Progenitor cell of endocrine pancreas (in vitro differentiated cells): ENCODE data around the gene HOXC11. TPM values are rescaled to one million over a fixed set of nuclear protein-coding genes. Genes with fewer than 3 reads are reported as not detected.

Experiments
- DNase-seq: peaks from one replicate; pipeline ENCODE4 v3.0.0; 2021; ENCODE audit warnings: low spot score; ENCODE audit not compliant: unreplicated experiment
- H3K27ac Mint-ChIP-seq: 2 replicates; pipeline ENCODE4 v1.8.0; 2021; ENCODE audit warnings: mild to moderate bottlenecking, moderate library complexity, mixed read lengths
- H3K27me3 Mint-ChIP-seq: 2 replicates; pipeline ENCODE4 v1.8.0; 2021; ENCODE audit warnings: mixed read lengths
- H3K36me3 Mint-ChIP-seq: 2 replicates; pipeline ENCODE4 v1.8.0; 2022; ENCODE audit warnings: mixed read lengths; ENCODE audit not compliant: insufficient read depth
- H3K4me1 Mint-ChIP-seq: 2 replicates; pipeline ENCODE4 v1.8.0; 2021; ENCODE audit warnings: low read depth, mixed read lengths
- H3K4me3 Mint-ChIP-seq: 2 replicates; pipeline ENCODE4 v1.8.0; 2021; ENCODE audit warnings: low read depth, mild to moderate bottlenecking, moderate library complexity, mixed read lengths
- H3K9me3 Mint-ChIP-seq: 2 replicates; pipeline ENCODE4 v1.8.0; 2021; ENCODE audit warnings: low read depth, mixed read lengths
- long read RNA-seq: library from polyadenylated mRNA; unstranded; transcript quantifications from one replicate; pipeline ENCODE4 v2.0.0, GENCODE V29; 2020
- total RNA-seq: library from RNA; stranded (reverse); gene quantifications from 2 replicates; pipeline ENCODE4 v1.2.1, GENCODE V29; 2021
- TF ChIP-seq, protein P1 (sequence below): fragments of 200-600 bp; sonication (generic); IDR thresholded peaks from one replicate; pipeline ENCODE4 v1.5.0; 2021; ENCODE audit warnings: antibody characterized with exemption, mild to moderate bottlenecking; ENCODE audit not compliant: unreplicated experiment

The HOXC11 gene
- total RNA-seq: not detected in 2 replicates
- long read RNA-seq: 0 reads

DNA sequence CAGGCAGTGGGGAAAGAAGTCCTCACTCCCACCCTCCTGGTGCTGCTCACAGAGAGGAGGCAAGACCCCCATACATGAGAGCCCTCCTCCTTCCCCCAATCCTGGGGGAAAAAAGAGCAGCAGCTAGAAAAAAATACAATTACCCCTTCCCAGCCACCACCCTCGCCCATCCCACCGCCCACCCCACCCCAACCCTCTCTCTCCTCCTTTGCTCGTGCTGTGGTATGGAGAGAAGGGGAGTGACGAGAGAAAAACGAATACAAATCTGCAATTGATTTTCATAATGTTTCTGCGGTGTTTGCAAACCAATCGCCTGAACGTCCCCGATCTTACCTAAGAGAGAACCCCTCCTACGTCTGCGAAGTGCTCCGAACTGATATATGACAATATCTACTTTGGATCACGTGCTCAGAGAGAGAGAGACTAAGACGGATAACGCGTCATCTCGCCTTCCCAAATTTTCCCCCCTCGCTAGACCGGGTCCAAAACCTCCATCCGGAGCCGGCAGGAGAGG, at the start of gene HOXC11:
Gene HOXC11 (plus strand): TSS at position 405 of the 514 bp plus-strand sequence. CDS start 116 bp downstream, outside the sequence.
- TF ChIP-seq, protein P1, sequence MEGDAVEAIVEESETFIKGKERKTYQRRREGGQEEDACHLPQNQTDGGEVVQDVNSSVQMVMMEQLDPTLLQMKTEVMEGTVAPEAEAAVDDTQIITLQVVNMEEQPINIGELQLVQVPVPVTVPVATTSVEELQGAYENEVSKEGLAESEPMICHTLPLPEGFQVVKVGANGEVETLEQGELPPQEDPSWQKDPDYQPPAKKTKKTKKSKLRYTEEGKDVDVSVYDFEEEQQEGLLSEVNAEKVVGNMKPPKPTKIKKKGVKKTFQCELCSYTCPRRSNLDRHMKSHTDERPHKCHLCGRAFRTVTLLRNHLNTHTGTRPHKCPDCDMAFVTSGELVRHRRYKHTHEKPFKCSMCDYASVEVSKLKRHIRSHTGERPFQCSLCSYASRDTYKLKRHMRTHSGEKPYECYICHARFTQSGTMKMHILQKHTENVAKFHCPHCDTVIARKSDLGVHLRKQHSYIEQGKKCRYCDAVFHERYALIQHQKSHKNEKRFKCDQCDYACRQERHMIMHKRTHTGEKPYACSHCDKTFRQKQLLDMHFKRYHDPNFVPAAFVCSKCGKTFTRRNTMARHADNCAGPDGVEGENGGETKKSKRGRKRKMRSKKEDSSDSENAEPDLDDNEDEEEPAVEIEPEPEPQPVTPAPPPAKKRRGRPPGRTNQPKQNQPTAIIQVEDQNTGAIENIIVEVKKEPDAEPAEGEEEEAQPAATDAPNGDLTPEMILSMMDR: no peak
- Mint-ChIP-seq H3K27ac (no peak within 1 kb of the TSS), H3K4me1 (no peaks in the 10 kb centered on the region), H3K27me3 (peaks cover 93% of the 10 kb centered on the region), H3K36me3 (no peaks in the 10 kb centered on the region), H3K9me3 (no peaks in the 10 kb centered on the region), H3K4me3 (no peak within 1 kb of the TSS)
- DNase-seq: no peak

DNA sequence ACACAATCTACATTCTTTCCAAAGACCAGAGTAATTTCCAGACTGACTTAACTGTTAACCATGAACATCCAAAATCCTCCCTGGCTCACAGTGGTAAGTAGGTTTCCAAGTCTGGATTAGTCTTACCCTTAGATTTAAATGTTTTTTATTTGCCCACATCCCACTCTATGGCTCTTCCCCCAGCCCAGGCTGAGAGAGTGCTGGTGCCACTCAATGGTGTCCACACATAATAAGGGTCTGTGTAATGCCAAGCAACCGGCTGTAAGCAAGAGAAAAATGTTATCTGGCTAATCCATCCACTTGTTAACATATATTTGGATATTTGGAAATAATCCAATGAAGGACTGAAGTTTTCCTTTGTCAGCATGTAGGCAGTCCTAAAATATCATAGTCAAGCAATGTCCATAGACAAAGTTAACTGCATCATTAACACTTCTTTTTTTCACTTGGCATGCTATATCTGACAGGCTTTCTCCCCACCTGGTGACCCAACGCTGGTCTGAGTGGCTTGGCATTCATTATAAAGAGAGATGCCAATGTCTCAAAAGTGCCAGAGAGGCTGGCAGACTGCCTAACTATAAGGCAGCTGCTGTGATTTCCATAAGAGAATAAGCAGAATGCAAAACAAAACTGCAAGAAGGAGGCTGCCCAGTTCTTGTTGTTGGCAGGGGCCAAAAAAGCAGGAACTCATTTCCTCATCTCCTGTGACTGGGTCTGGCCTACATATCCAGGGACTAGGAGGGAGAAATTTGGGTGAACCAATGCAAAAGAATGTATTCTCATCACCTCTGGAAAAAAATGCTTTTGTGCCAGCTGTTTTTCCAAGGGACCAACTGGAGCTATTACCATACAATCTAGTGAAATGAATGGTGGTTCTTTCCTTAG, 48.2 kb upstream of the HOXC11 start:
- TF ChIP-seq, protein P1: no peak
- Mint-ChIP-seq H3K9me3 (no peaks in the 10 kb centered on the region), H3K27me3 (peaks cover 97% of the 10 kb centered on the region), H3K27ac (no peak overlapping the region), H3K36me3 (no peaks in the 10 kb centered on the region), H3K4me3 (no peak overlapping the region), H3K4me1 (peaks cover 7% of the 10 kb centered on the region)
- DNase-seq: no peak

DNA sequence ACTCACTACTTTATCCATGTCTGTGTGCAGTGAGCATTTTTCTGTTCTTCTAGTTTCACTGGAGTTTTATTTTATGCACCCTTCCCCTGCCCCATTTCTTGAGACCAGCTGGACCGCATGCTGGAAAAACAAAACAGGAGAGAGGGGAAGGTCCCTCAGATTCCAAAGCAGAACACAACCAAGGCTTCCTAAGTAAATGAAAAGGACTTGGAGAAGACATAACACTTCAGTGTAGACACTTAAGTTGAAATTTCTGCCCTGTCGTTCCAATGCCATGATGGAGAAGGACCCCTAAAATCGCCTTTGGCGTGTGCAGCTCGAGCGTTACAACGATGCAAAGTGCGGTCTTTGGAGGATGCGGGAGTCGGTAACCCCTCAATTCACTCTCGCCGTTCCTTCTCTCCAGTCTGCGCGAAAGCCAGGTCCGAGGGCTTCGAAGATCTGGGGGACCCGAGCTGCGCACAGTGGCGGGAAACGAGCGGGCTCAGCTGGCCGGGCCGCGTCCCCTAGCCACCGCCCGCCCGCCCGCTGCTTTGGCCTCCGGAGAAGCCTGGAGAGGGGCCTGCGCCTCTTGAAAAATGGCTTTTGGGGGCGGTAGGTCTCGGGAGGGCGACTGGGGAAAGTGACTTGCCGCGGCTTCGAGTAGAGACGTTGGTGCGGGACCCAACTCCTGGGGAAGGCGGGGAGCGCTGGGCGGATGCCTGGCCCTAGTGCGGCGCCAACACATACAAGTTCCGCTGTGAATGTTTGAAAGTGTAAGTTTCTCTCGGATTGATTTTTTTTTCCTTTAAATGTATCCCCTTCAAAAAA, 45.5 kb upstream of the HOXC11 start:
- Mint-ChIP-seq H3K4me3 (no peak overlapping the region), H3K9me3 (no peaks in the 10 kb centered on the region), H3K4me1 (no peaks in the 10 kb centered on the region), H3K27me3 (peaks cover 100% of the 10 kb centered on the region), H3K27ac (no peak overlapping the region), H3K36me3 (no peaks in the 10 kb centered on the region)
- TF ChIP-seq, protein P1: no peak
- DNase-seq: no peak

DNA sequence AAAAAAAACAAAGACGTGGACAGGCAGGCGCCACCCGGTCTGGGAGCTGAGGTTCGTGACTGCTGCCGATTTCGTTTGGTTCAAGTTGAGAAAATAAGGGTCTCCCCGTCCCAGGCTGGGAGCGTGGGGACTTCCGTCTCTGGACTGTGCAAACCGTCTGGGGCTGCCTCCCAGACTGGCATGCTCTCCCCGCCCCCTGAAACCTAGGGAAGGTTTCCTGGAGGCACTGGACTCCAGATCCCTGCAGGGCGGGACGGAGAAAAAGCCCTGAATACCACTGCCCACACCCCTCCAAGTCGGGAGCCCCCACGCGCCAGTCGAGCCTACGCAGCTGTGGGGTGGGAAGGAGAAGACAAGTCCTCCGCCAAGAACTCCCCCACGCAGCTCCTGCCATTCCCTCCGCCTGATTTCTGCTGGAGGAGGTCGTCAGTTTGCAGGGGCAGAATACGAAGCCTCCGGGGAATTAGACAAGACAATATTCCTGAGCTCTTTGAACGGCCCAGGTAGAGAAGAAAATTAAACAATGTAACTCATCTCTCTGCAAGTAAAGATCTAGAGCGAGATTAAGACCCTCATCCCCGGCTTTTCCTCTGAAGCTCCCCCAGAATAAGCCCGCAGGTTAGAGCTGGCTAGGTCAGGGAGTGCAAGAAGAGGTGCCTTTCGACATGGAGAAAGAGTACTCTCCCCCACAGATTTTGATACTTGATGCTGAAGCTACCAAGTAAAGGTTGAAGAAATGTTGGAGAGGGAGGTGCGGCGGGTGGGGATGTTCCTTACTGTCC, 44.7 kb upstream of the HOXC11 start:
- no peaks in the 10 kb centered on the region for H3K4me1 Mint-ChIP-seq
- H3K27me3 Mint-ChIP-seq: peaks cover 100% of the 10 kb centered on the region
- no peaks in the 10 kb centered on the region for H3K36me3 Mint-ChIP-seq
- TF ChIP-seq, protein P1: no peak
- no peaks in the 10 kb centered on the region for H3K9me3 Mint-ChIP-seq
- no peak overlapping the region for H3K27ac Mint-ChIP-seq
- H3K4me3 Mint-ChIP-seq: no peak overlapping the region
- DNase-seq: no peak
